WTC11 (cell line): ENCODE measurements around the gene SYDE2. TPM values are rescaled to one million over a fixed set of nuclear protein-coding genes. Genes with fewer than 3 reads are reported as not detected.

Experiments used
- ATAC-seq: fragments of 200-7000 bp; cut with Tn5 transposase; 2 replicates; pipeline ENCODE4 v1.10.0; 2021; ENCODE audit warnings: mild to moderate bottlenecking, moderate library complexity
- CTCF ChIA-PET: fragments of 300-600 bp; sonication (Branson Sonifier 250); formaldehyde crosslinking; loops from one replicate; lab custom pipeline; 2021; ENCODE audit warnings: antibody characterized with exemption; lab: Charles Lee
- POLR2A ChIA-PET: fragments of 350-600 bp; sonication (Branson Sonifier 250); formaldehyde crosslinking; loops from one replicate; lab custom pipeline; 2021; ENCODE audit warnings: antibody characterized with exemption; lab: Charles Lee
- DNase-seq: peaks from one replicate; pipeline ENCODE4 v3.0.0; 2021; ENCODE audit warnings: low spot score
- H3K27ac Mint-ChIP-seq: 2 replicates; pipeline ENCODE4 v1.8.0; 2021; ENCODE audit warnings: mixed read lengths
- H3K27me3 Mint-ChIP-seq: 2 replicates; pipeline ENCODE4 v1.8.0; 2021; ENCODE audit warnings: low read depth, mild to moderate bottlenecking, moderate library complexity, mixed read lengths
- H3K36me3 Mint-ChIP-seq: 2 replicates; pipeline ENCODE4 v1.8.0; 2021; ENCODE audit warnings: mixed read lengths
- H3K4me1 Mint-ChIP-seq: 2 replicates; pipeline ENCODE4 v1.8.0; 2022; ENCODE audit warnings: mixed read lengths
- H3K4me3 Mint-ChIP-seq: 2 replicates; pipeline ENCODE4 v1.8.0; 2021; ENCODE audit warnings: mild to moderate bottlenecking, moderate library complexity, mixed read lengths
- H3K9me3 Mint-ChIP-seq: 2 replicates; pipeline ENCODE4 v1.8.0; 2021; ENCODE audit warnings: mixed read lengths
- ARID4B ChIP-seq: sonication (generic); formaldehyde crosslinking; IDR thresholded peaks from 2 replicates; pipeline ENCODE4 v1.8.0; 2023; ENCODE audit warnings: missing genetic modification reagents, mild to moderate bottlenecking, borderline replicate concordance
- ATF1 ChIP-seq: sonication (generic); formaldehyde crosslinking; IDR thresholded peaks from 2 replicates; pipeline ENCODE4 v1.8.1; 2023; ENCODE audit warnings: mild to moderate bottlenecking, moderate library complexity, missing genetic modification reagents
- ATF3 ChIP-seq: sonication (generic); formaldehyde crosslinking; conservative IDR thresholded peaks from 2 replicates; pipeline ENCODE4 v1.8.1; 2022; ENCODE audit warnings: mild to moderate bottlenecking, missing genetic modification reagents
- E2F1 ChIP-seq: sonication (generic); formaldehyde crosslinking; IDR thresholded peaks from 2 replicates; pipeline ENCODE4 v1.8.0; 2022; ENCODE audit warnings: mild to moderate bottlenecking, missing genetic modification reagents
- MYBL2 ChIP-seq: sonication (generic); formaldehyde crosslinking; IDR thresholded peaks from 2 replicates; pipeline ENCODE4 v1.8.1; 2023; ENCODE audit warnings: mild to moderate bottlenecking, moderate library complexity, missing genetic modification reagents
- NFATC4 ChIP-seq: fragments of 250-450 bp; sonication (Bioruptor Pico); IDR thresholded peaks from 2 replicates; pipeline ENCODE4 v1.9.0; 2021; ENCODE audit warnings: mild to moderate bottlenecking
- NR1H2 ChIP-seq: sonication (generic); formaldehyde crosslinking; IDR thresholded peaks from 2 replicates; pipeline ENCODE4 v1.9.0; 2021; ENCODE audit warnings: mild to moderate bottlenecking, moderate library complexity, missing genetic modification reagents
- SMAD3 ChIP-seq: sonication (generic); formaldehyde crosslinking; IDR thresholded peaks from 2 replicates; pipeline ENCODE4 v1.8.0; 2022; ENCODE audit warnings: missing genetic modification reagents, mild to moderate bottlenecking, borderline replicate concordance
- SMAD4 ChIP-seq: sonication (generic); formaldehyde crosslinking; IDR thresholded peaks from 2 replicates; pipeline ENCODE4 v1.8.0; 2022; ENCODE audit warnings: mild to moderate bottlenecking, missing genetic modification reagents
- ZBTB43 ChIP-seq: sonication (generic); formaldehyde crosslinking; IDR thresholded peaks from 2 replicates; pipeline ENCODE4 v1.8.1; 2023; ENCODE audit warnings: mild to moderate bottlenecking, missing genetic modification reagents
- ZNF121 ChIP-seq: sonication (generic); formaldehyde crosslinking; IDR thresholded peaks from 2 replicates; pipeline ENCODE4 v1.8.0; 2023; ENCODE audit warnings: missing genetic modification reagents
- ZNF219 ChIP-seq: sonication (generic); formaldehyde crosslinking; IDR thresholded peaks from 2 replicates; pipeline ENCODE4 v1.8.0; 2023; ENCODE audit warnings: missing genetic modification reagents, mild to moderate bottlenecking, borderline replicate concordance
- total RNA-seq: library from RNA; stranded (reverse); gene quantifications from 3 replicates; pipeline ENCODE4 v1.2.3, GENCODE V29; 2021
- TF ChIP-seq, protein P1 (sequence below): fragments of 250-450 bp; sonication (Bioruptor Pico); IDR thresholded peaks from 2 replicates; pipeline ENCODE4 v1.9.0; 2021; ENCODE audit warnings: mild to moderate bottlenecking, borderline replicate concordance

The SYDE2 gene
- total RNA-seq, 1 experiment from 2014 or later: 13.8 TPM

- H3K4me1 Mint-ChIP-seq: no peaks in the 10 kb centered on the region
- H3K4me3 Mint-ChIP-seq: no peak overlapping the region
- DNase-seq (no peak), ATAC-seq (no peak)
- no peaks in the 10 kb centered on the region for H3K27me3 Mint-ChIP-seq
- TF ChIP-seq ZNF219 (no peak), SMAD4 (CRISPR knock-in tag) (no peak)
- TF ChIP-seq, all 79 proteins: peak for 0
- Mint-ChIP-seq H3K36me3 (peaks cover 14% of the 10 kb centered on the region; the same call in 1 of the 2 replicates), H3K9me3 (no peaks in the 10 kb centered on the region), H3K27ac (no peak overlapping the region)
- CTCF ChIA-PET: no interaction called here
- POLR2A ChIA-PET: no interaction called here
Observed at GRCh38 chr1:85178396-85178795, 22.4 kb downstream of the SYDE2 start.

DNA sequence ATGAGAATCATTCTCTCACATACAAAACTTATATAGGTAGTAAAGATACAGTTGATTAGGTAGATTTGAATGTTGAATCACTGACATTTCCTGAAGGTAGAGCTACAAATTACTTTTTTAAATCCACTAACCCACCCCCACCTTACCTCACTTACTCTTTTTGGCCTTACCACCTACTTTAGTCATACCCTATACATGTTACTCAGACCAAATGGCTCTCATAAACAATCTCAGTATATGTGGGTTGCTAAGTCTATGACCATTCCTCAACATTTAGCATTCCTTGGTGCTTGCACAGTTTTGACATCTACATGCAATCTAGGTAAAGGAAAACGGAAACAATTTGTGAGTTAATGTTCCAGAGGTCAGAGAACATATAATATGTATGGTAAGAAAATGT lies 26.3 kb downstream of the SYDE2 start:
- no peak for DNase-seq
- Mint-ChIP-seq H3K4me1 (no peaks in the 10 kb centered on the region), H3K4me3 (no peak overlapping the region), H3K36me3 (no peaks in the 10 kb centered on the region), H3K27me3 (no peaks in the 10 kb centered on the region), H3K27ac (no peak overlapping the region), H3K9me3 (no peaks in the 10 kb centered on the region)
- ATAC-seq: no peak
- ChIA-PET CTCF (no interaction called here), POLR2A (no interaction called here)
- TF ChIP-seq MYBL2 (CRISPR knock-in tag): no peak
- no peak for TF ChIP-seq E2F1 (CRISPR knock-in tag)
- no peak for TF ChIP-seq SMAD3 (CRISPR knock-in tag)
- TF ChIP-seq ZBTB43 (CRISPR knock-in tag): no peak
- TF ChIP-seq ATF3: no peak
- TF ChIP-seq NR1H2: no peak
- TF ChIP-seq NFATC4 (CRISPR knock-in tag): no peak
- TF ChIP-seq, protein P1, sequence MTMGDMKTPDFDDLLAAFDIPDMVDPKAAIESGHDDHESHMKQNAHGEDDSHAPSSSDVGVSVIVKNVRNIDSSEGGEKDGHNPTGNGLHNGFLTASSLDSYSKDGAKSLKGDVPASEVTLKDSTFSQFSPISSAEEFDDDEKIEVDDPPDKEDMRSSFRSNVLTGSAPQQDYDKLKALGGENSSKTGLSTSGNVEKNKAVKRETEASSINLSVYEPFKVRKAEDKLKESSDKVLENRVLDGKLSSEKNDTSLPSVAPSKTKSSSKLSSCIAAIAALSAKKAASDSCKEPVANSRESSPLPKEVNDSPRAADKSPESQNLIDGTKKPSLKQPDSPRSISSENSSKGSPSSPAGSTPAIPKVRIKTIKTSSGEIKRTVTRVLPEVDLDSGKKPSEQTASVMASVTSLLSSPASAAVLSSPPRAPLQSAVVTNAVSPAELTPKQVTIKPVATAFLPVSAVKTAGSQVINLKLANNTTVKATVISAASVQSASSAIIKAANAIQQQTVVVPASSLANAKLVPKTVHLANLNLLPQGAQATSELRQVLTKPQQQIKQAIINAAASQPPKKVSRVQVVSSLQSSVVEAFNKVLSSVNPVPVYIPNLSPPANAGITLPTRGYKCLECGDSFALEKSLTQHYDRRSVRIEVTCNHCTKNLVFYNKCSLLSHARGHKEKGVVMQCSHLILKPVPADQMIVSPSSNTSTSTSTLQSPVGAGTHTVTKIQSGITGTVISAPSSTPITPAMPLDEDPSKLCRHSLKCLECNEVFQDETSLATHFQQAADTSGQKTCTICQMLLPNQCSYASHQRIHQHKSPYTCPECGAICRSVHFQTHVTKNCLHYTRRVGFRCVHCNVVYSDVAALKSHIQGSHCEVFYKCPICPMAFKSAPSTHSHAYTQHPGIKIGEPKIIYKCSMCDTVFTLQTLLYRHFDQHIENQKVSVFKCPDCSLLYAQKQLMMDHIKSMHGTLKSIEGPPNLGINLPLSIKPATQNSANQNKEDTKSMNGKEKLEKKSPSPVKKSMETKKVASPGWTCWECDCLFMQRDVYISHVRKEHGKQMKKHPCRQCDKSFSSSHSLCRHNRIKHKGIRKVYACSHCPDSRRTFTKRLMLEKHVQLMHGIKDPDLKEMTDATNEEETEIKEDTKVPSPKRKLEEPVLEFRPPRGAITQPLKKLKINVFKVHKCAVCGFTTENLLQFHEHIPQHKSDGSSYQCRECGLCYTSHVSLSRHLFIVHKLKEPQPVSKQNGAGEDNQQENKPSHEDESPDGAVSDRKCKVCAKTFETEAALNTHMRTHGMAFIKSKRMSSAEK (CRISPR knock-in tag): no peak
- TF ChIP-seq ATF1 (CRISPR knock-in tag): no peak
- no peak for TF ChIP-seq ARID4B (CRISPR knock-in tag)
- TF ChIP-seq ZNF121 (CRISPR knock-in tag): no peak
- TF ChIP-seq ZNF219: no peak
